ENCODE results near the gene TMEM44.
A peak's percentile ranks its signal among the peaks of the same experiment; 100 is the strongest.
"Not testable (repeated sequence)": the region's sequence is repeated elsewhere in the genome, so short reads cannot be mapped to it uniquely, and the experiment has no call there.

The TMEM44 gene

GRCh38 chr3:194610689-194611088, 22.5 kb downstream of the TMEM44 start:
- no peak for DNase-seq (ENCODE audit: low read depth in 2 of 2)

GRCh38 chr3:194609601-194610000, 23.6 kb downstream of the TMEM44 start:
- DNase-seq (ENCODE audit: low read depth in 2 of 2), result no peak

GRCh38 chr3:194608981-194609380, 24.2 kb downstream of the TMEM44 start:
- no peak for DNase-seq (ENCODE audit: low read depth in 2 of 2)

- no peak for DNase-seq (ENCODE audit: low read depth in 2 of 2)
Observed at GRCh38 chr3:194607592-194608389, 25.4 kb downstream of the TMEM44 start.

GRCh38 chr3:194606941-194607340, 26.3 kb downstream of the TMEM44 start:
- DNase-seq (ENCODE audit: low read depth in 2 of 2), result no peak

GRCh38 chr3:194606163-194606562, 27.1 kb downstream of the TMEM44 start:
- no peak for DNase-seq (ENCODE audit: low read depth in 2 of 2)

- not testable (repeated sequence) for DNase-seq (ENCODE audit: low read depth in 2 of 2)
Observed at GRCh38 chr3:194605314-194605713, 27.9 kb downstream of the TMEM44 start.

- DNase-seq (ENCODE audit: low read depth in 2 of 2), result no peak
Observed at GRCh38 chr3:194604837-194605236, 28.4 kb downstream of the TMEM44 start.

GRCh38 chr3:194604126-194604525, 29.1 kb downstream of the TMEM44 start:
- no peak for DNase-seq (ENCODE audit: low read depth in 2 of 2)

GRCh38 chr3:194602669-194603171, 30.5 kb downstream of the TMEM44 start:
- DNase-seq (ENCODE audit: low read depth in 2 of 2), result no peak

- DNase-seq (ENCODE audit: low read depth in 2 of 2), result peak; percentile 82 to 84
Observed at GRCh38 chr3:194598771-194599557, 34.3 kb downstream of the TMEM44 start.

- DNase-seq (ENCODE audit: low read depth in 2 of 2), result no peak
Observed at GRCh38 chr3:194596906-194597305, 36.3 kb downstream of the TMEM44 start.

GRCh38 chr3:194592798-194593752, 40.1 kb downstream of the TMEM44 start:
- peak; percentile 99 for DNase-seq (ENCODE audit: low read depth in 2 of 2)

GRCh38 chr3:194588741-194589140, 44.5 kb downstream of the TMEM44 start:
- DNase-seq (ENCODE audit: low read depth in 2 of 2), result no peak

GRCh38 chr3:194588236-194588635, 45.0 kb downstream of the TMEM44 start:
- DNase-seq (ENCODE audit: low read depth in 2 of 2), result no peak

- DNase-seq (ENCODE audit: low read depth in 2 of 2), result no peak
Observed at GRCh38 chr3:194587438-194587931, 45.7 kb downstream of the TMEM44 start.

- DNase-seq (ENCODE audit: low read depth in 2 of 2), result no peak
Observed at GRCh38 chr3:194586836-194587235, 46.4 kb downstream of the TMEM44 start.

GRCh38 chr3:194585880-194586281, 47.3 kb downstream of the TMEM44 start:
- DNase-seq (ENCODE audit: low read depth in 2 of 2), result no peak

- no peak for DNase-seq (ENCODE audit: low read depth in 2 of 2)
Observed at GRCh38 chr3:194584866-194585265, 48.4 kb downstream of the TMEM44 start.

GRCh38 chr3:194584320-194584776, 48.9 kb downstream of the TMEM44 start:
- DNase-seq (ENCODE audit: low read depth in 2 of 2), result no peak

GRCh38 chr3:194582196-194582905, 50.9 kb downstream of the TMEM44 start:
- no peak for DNase-seq (ENCODE audit: low read depth in 2 of 2)

Measured in fibroblast of skin of left biceps (primary cell).